ENCODE results near the gene RBM18. TPM values are rescaled to one million over a fixed set of nuclear protein-coding genes. Genes with fewer than 3 reads are reported as not detected.

The RBM18 gene
- total RNA-seq, 1 experiment from 2014 or later = 8.1 TPM

GRCh38 chr9:122228568-122229484, 35.8 kb downstream of the RBM18 start, which contains the start of gene LHX6:
LHX6 (minus strand) TSS chr9:122228957; CDS start chr9:122228740, 217 bp downstream.
- Histone ChIP-seq H3K9me3 (no peaks in the 10 kb centered on the region), H3K4me3 (peak within 1 kb of the TSS; percentile 33), H3K27me3 (peaks cover 54% of the 10 kb centered on the region), H3K36me3 (no peaks in the 10 kb centered on the region)
- DNase-seq = peak; percentile 61

- DNase-seq = no peak
- Histone ChIP-seq H3K27me3 (peaks cover 54% of the 10 kb centered on the region), H3K4me3 (peak overlapping the region; percentile 33), H3K9me3 (no peaks in the 10 kb centered on the region), H3K36me3 (no peaks in the 10 kb centered on the region)
Measured at GRCh38 chr9:122228191-122228567, 36.5 kb downstream of the RBM18 start.

DNA sequence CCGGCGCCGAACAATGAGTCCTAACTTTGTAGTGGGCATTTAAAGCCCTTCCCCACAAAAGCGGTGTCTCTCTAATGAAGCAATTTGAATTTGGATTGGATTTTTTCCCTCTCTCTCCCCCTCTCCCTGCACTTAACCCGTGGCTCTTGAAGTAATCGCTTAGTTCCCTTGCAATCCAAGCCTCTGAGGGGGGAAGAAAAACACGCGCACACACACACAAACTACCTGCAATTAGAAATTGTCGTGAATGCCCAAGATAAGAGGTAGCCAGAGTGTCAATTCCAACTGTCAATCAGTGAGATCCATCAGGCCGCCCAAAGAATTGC, 37.1 kb downstream of the RBM18 start:
- peaks cover 54% of the 10 kb centered on the region for H3K27me3 ChIP-seq
- H3K4me3 ChIP-seq = no peak overlapping the region
- no peak for DNase-seq
- H3K36me3 ChIP-seq = no peaks in the 10 kb centered on the region
- no peaks in the 10 kb centered on the region for H3K9me3 ChIP-seq

DNA sequence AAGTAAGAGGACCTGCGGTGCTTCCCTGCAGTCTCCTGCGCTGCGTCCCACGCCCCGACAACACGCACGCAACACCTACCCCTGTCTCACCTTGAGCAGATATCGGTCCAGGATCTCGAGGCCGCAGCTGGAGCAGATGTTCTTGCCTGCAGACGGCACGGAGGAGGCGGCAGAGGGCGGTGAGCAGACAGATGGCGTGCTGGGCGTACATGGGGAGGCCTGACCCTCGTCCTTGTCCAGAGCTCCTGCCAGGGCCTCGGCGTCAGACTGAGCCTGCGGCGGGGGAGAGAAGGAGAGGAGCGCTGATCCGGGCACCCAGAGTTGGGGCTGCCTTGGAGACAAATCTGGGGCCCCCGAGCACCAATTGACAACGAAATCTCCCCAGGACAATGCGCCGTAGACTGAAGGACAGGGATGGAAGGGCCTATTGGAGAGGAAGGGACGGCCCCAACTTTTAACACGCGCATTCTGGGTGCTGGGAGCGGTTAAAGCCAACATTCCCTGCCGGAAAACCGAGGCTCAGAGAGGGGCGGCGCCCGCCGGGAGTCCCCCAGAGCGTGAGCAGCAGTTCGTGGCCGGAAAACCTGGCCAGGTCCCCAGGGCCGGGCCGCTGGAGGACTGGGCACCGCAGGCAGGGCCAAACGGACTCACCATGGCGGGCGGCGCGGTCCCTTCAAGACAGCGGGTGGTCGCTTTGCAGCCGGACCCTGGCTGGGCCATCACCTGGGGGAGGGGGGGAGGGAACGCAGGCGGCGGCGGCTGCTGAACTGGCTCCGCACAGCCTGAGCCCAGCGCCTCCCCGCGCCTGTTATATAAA, 37.7 kb downstream of the RBM18 start:
- no peaks in the 10 kb centered on the region for H3K9me3 ChIP-seq
- H3K4me3 ChIP-seq = no peak overlapping the region
- H3K36me3 ChIP-seq = no peaks in the 10 kb centered on the region
- H3K27me3 ChIP-seq = peaks cover 53% of the 10 kb centered on the region
- no peak for DNase-seq

DNA sequence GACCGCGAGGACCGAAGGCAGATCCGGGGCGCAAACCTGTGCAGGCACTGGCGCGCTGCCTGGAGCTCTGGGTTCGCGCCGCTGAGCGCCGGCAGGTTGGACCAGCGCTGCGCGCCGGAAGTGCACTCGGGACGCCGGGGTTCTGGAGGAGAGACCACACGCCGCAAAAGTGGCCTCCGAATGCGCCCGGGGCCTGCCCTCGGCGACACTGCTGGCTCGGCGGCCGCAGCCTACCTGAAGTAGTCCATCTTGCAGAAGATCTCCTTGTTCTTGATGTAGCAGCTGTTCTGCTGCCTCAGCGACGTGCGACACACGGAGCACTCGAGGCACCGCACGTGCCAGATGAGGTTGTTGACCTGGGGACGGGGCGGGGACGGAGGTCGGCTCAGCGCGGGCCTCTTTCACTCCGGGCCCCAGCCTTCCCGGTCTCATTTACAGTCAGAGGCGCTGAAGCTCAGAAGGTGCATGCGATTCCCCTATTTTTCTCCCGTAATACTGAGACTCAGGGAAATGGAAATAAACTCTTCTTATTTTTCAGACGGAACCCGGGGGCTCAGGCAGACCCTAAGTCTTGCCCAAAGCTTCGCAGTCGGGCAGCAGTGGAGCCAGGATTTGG, 38.4 kb downstream of the RBM18 start:
- H3K9me3 ChIP-seq = no peaks in the 10 kb centered on the region
- H3K27me3 ChIP-seq = peaks cover 46% of the 10 kb centered on the region
- H3K4me3 ChIP-seq = no peak overlapping the region
- DNase-seq = no peak
- no peaks in the 10 kb centered on the region for H3K36me3 ChIP-seq

DNA sequence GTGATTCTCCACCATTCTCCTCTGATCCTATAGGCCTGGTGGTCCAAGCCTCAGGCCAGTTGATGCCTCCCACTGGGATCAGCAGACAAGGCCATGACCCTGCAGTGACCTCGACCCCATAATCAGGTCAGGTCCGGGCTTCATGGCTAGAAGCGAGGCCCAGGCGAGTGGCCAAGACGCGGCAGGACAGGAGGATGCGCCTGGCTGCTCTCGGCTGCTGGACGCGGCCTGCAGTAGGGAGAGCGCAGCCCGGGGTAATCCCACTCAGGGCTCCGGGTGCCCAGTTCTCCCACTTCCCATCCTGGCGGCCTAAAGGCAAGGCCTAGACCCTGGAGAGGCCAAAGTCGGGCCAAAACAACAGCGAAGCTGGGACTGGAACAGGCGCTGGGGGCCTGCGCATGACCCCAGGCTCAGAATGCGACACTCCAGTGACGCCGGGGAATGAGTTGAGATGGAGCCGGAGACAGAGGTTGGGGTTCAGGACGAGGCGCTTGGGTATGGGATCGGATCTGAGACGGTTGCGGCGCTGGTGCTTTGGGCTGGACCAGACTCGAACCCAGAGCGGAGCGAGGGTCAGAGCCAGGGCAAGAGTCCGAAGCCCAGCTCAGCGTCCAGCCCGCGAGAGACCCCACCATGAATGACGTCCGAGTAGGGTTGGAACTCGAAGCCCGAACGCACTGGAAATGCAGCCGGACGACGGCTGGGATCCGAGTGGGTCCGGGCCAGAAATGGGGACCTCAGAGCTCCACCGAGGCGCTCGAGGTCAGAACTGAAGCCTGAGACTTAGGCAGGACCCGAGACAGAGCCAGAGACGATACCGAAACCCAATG, 39.1 kb downstream of the RBM18 start:
- Histone ChIP-seq H3K36me3 (no peaks in the 10 kb centered on the region), H3K27me3 (peaks cover 39% of the 10 kb centered on the region), H3K4me3 (no peak overlapping the region), H3K9me3 (no peaks in the 10 kb centered on the region)
- no peak for DNase-seq

- H3K27me3 ChIP-seq = peaks cover 41% of the 10 kb centered on the region
- DNase-seq = no peak
- no peaks in the 10 kb centered on the region for H3K9me3 ChIP-seq
- no peaks in the 10 kb centered on the region for H3K36me3 ChIP-seq
- H3K4me3 ChIP-seq = no peak overlapping the region
Measured at GRCh38 chr9:122223435-122223834, 41.2 kb downstream of the RBM18 start.

DNA sequence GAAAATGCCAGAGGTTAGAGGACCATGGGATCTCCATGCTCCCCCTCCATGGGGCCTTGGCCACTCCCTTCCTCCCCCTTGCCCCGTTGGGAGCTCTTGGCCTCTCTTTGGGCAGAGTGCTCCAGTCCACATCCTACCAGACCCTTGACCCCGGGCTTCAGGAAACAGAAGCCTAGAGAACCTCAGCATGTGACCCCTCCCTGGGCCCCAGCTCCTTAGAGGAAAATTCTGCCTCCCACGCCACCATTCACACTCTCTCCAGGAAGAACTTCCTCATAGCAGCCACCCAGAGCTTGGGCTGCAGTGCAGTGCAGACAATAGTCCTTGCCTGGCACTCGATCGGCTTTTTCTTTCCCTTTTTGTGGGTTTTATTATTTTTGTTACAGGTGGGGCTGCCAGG, 41.8 kb downstream of the RBM18 start:
- Histone ChIP-seq H3K9me3 (no peaks in the 10 kb centered on the region), H3K4me3 (no peak overlapping the region), H3K36me3 (no peaks in the 10 kb centered on the region), H3K27me3 (peaks cover 36% of the 10 kb centered on the region)
- DNase-seq = no peak

- no peak for DNase-seq
- Histone ChIP-seq H3K27me3 (peaks cover 23% of the 10 kb centered on the region), H3K9me3 (no peaks in the 10 kb centered on the region), H3K36me3 (no peaks in the 10 kb centered on the region), H3K4me3 (no peak overlapping the region)
Measured at GRCh38 chr9:122221183-122221811, 43.3 kb downstream of the RBM18 start.

GRCh38 chr9:122220673-122221182, 43.9 kb downstream of the RBM18 start:
- Histone ChIP-seq H3K27me3 (peaks cover 21% of the 10 kb centered on the region), H3K9me3 (no peaks in the 10 kb centered on the region), H3K4me3 (no peak overlapping the region), H3K36me3 (no peaks in the 10 kb centered on the region)
- DNase-seq = no peak

DNA sequence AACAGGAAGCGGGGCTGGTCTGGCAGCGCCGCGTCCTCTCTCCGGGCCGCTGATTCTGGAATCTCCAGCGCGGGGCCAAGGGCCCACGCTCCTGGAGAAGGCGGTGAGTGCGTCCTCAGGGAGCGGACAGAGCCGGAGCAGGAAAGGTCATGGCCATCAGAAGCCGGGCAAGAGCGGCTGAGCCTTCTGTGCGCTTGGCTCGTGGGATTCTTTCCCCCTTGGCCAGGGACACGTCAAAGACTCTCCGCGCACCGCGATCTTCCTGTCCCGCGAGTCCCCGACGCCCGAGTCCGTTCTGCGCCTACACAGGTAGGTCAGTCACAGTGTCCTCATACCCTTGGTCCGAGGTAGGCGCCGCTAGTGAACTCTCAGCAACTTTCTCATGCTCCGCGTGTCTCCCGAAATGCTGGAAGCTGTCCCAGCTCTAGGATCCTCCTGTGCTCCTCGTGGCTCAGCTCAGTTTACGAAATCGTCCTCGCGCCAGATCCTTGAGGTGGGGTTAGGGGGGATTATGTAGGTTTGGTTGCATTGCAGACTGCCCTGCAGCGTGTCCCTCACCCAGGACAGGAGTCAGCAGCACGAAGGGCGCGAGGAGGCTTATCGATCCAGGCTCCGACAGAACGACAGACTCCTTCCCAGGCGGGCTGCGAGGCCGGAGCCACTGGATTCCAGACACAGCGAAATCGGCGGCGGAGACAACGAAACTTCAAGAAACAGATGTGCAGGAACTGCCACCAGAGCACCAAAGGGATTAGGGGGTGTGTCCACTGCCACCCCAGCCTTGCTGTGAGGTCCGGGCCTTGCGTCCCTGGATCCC, 44.6 kb downstream of the RBM18 start:
- DNase-seq = no peak
- no peaks in the 10 kb centered on the region for H3K36me3 ChIP-seq
- no peaks in the 10 kb centered on the region for H3K9me3 ChIP-seq
- H3K27me3 ChIP-seq = peaks cover 22% of the 10 kb centered on the region
- no peak overlapping the region for H3K4me3 ChIP-seq

- no peak for DNase-seq
- Histone ChIP-seq H3K27me3 (peaks cover 23% of the 10 kb centered on the region), H3K36me3 (no peaks in the 10 kb centered on the region), H3K9me3 (no peaks in the 10 kb centered on the region), H3K4me3 (no peak overlapping the region)
Measured at GRCh38 chr9:122218935-122219855, 45.4 kb downstream of the RBM18 start.

- Histone ChIP-seq H3K27me3 (peaks cover 27% of the 10 kb centered on the region), H3K36me3 (no peaks in the 10 kb centered on the region), H3K9me3 (no peaks in the 10 kb centered on the region), H3K4me3 (no peak overlapping the region)
- DNase-seq = no peak
Measured at GRCh38 chr9:122218071-122218934, 46.3 kb downstream of the RBM18 start.
